GM23248 (cell line): Measurements from ENCODE around the gene C16orf78.

Experiments used
- EZH2 ChIP-seq: fragments of 200-600 bp; sonication (generic); IDR thresholded peaks from 2 replicates; pipeline ENCODE4 v1.6.1; 2018; ENCODE audit warnings: antibody characterized with exemption, mild to moderate bottlenecking; ENCODE audit not compliant: insufficient read depth, poor library complexity, severe bottlenecking
- EZH2phosphoT487 ChIP-seq: fragments of 200-600 bp; sonication (generic); IDR thresholded peaks from 2 replicates; pipeline ENCODE4 v1.6.1; 2018; ENCODE audit warnings: antibody characterized with exemption, moderate library complexity, mild to moderate bottlenecking, low read depth; ENCODE audit not compliant: insufficient read depth

- TF ChIP-seq EZH2phosphoT487 (no peak), EZH2 (no peak)
These were observed 4.6 kb downstream of the C16orf78 start for GRCh38 chr16:49378238-49378637.
